ENCODE data around the gene KRT8. TPM values are rescaled to one million over a fixed set of nuclear protein-coding genes. Genes with fewer than 3 reads are reported as not detected.

KRT8 gene
- total and polyA plus RNA-seq, 5 donors, result 104 to 282 (median 249) TPM

DNA sequence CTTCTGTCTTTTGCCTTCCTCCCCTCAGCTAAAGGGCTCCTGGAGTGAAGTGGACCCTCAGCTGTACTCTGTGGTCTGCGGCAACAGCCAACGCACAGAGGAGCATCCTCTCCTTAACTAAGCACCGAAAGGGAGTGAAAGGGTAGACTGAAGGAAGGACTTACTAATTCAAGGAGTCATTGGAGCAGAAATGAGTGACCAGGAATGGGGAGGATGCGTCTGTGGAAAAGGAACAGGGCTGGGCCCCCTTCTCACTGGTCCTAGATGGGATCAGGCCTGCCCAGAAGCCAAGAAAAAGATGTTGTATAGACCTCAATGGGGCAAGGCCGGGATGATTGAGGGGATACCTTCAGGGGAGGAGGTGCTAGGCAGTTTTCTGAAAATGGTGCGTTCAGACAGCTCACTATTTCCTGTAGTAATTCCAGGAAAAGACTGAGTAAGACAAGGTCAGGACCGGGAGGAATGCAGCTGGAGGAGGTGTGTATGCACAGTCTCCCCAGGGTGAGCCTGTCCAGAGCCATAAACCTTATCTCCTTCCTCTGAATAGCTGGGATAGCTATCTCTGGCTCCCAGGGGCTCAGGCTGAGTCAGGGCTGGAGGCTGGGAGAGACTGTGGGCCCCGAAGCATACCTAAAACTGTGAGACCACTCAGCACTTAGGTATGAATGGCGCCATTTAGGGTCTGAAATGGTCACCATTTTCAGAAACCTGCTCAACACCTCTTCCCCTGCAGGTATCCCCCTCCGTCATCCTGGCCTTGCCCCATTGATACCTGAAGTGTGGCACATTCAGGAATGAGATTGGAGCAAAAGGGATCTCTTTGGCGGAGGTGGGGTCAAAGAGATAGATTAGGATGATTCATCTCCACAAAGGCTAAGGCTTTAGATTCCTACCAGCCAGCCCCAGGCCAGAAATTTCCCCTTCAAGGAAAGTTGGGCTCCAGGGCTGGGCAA, 20.2 kb upstream of the KRT8 start:
- Histone ChIP-seq H3K4me1 (ENCODE audit: control insufficient read depth, insufficient read depth, low read length) (peaks cover 14% of the 10 kb centered on the region), H3K4me3 (ENCODE audit: low read length) (no peak overlapping the region), H3K27me3 (ENCODE audit: control insufficient read depth, insufficient read depth) (no peaks in the 10 kb centered on the region), H3K9me3 (ENCODE audit: control insufficient read depth, low read length) (no peaks in the 10 kb centered on the region), H3K27ac (ENCODE audit: low read length) (no peak overlapping the region)
- WGBS, result 72% methylated on average over 11 of the region's 11 CpGs
- intact Hi-C loops (cut with DNase I), result no loop called here
- DNase-seq, result no peak
- ATAC-seq, result peak in 1 of 2 donors; percentile 60

DNA sequence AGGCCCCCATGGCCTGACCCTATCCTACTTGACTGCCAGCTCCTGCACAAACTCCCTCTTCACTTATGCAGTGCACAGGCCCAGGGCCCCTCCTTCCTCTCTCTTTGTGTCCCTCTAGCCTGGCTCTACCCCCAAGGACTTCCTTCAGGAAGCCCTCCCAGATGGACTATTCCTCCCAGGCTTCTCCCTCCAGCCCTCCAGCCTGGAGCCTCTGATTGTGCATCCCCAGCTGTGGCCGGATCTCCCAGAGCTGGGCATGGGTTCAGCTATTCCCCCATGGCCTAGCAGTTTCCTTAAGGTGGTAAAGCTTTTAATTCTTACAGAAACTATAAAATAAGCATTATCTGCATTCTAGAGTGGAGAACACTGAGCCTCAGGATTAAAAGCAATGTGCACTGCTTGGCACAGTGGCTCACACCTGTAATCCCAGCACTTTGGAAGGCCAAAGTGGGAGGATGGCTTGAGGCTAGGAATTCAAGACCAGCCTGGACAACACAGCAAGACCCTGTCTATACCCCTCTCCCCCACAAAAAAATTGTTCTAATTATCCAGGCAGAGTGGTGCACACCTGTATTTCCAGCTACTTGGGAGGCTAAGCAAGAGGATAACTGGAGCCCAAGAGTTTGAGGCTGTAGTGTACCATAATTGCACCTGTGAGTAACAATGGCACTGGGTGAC, 16.8 kb upstream of the KRT8 start:
- WGBS, result 56% methylated on average over 1 of the region's 1 CpG
- no peaks in the 10 kb centered on the region for H3K27me3 ChIP-seq (ENCODE audit: control insufficient read depth, insufficient read depth)
- H3K4me3 ChIP-seq (ENCODE audit: low read length), result no peak overlapping the region
- no peaks in the 10 kb centered on the region for H3K9me3 ChIP-seq (ENCODE audit: control insufficient read depth, low read length)
- intact Hi-C loops (cut with DNase I), result no loop called here
- H3K27ac ChIP-seq (ENCODE audit: low read length), result no peak overlapping the region
- ATAC-seq, result no peak
- no peak for DNase-seq
- H3K4me1 ChIP-seq (ENCODE audit: control insufficient read depth, insufficient read depth, low read length), result peaks cover 6% of the 10 kb centered on the region

DNA sequence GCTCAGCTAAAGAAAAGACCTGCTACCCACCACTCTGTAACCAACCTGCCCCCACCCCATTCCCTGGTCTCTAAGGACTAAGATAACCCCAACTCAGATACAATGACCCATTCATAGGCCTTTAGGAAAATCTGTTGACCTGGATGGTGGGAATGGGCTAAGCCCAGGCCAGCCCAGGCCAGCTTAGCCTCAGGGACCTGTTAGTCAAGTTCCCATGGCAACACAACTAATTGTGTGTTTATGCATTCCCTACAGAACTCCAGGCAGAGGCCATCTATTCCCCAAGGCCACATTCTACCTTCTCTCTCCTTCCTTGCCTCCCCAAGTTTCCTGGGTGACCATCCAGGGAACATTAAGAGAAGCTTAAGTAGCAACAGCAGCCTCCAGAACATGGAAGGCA, 16.1 kb upstream of the KRT8 start:
- peaks cover 6% of the 10 kb centered on the region for H3K4me1 ChIP-seq (ENCODE audit: control insufficient read depth, insufficient read depth, low read length)
- intact Hi-C loops (cut with DNase I), result no loop called here
- no peaks in the 10 kb centered on the region for H3K9me3 ChIP-seq (ENCODE audit: control insufficient read depth, low read length)
- no peak overlapping the region for H3K4me3 ChIP-seq (ENCODE audit: low read length)
- H3K27me3 ChIP-seq (ENCODE audit: control insufficient read depth, insufficient read depth), result no peaks in the 10 kb centered on the region
- no peak overlapping the region for H3K27ac ChIP-seq (ENCODE audit: low read length)
- DNase-seq (no peak), ATAC-seq (no peak)

DNA sequence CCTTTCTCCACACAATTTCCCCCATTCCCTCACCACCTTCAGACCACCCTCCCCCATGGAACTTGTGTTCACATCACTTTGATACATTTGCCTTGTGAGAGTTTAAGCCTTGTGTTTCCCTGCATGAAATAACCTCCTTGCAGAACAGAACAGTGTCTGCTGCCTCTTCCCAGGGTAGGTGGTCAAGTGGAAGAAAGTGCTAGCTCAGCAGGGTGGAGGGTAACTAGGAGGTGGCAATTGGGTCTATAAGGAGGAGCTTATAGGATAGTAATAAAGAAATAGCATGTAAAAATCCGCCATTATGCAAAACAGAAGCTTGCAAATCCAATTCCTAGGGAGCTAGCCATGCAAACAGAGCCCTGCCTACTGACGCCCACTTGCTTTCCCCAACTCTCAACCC, 13.9 kb upstream of the KRT8 start:
- DNase-seq, result no peak
- Histone ChIP-seq H3K27me3 (ENCODE audit: control insufficient read depth, insufficient read depth) (no peaks in the 10 kb centered on the region), H3K4me1 (ENCODE audit: control insufficient read depth, insufficient read depth, low read length) (no peaks in the 10 kb centered on the region), H3K27ac (ENCODE audit: low read length) (no peak overlapping the region), H3K4me3 (ENCODE audit: low read length) (no peak overlapping the region), H3K9me3 (ENCODE audit: control insufficient read depth, low read length) (no peaks in the 10 kb centered on the region)
- intact Hi-C loops (cut with DNase I), result no loop called here
- 92% methylated on average over 2 of the region's 2 CpGs for WGBS
- no peak for ATAC-seq

DNA sequence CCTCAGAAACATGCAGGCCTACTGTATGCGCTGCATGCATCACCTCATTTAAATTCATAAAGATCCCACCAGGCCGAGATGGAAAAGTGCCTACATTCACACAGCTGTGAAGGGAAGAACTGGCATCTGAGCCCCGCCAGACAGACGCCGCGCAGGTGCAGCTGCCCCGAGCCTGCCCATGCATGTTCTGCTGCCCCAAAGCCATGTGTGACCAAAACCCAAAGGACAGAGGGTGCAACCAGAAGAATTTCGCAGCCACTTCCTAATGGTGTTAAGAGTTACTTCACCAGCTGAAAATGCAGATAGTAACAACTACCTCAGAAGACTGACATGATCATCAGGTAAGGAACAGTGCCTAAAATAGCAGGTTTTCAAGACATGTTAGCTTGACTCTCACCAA, 13.5 kb upstream of the KRT8 start:
- H3K27ac ChIP-seq (ENCODE audit: low read length), result no peak overlapping the region
- intact Hi-C loops (cut with DNase I), result no loop called here
- no peak overlapping the region for H3K4me3 ChIP-seq (ENCODE audit: low read length)
- no peaks in the 10 kb centered on the region for H3K4me1 ChIP-seq (ENCODE audit: control insufficient read depth, insufficient read depth, low read length)
- ATAC-seq, result no peak
- no peaks in the 10 kb centered on the region for H3K27me3 ChIP-seq (ENCODE audit: control insufficient read depth, insufficient read depth)
- WGBS, result 91% methylated on average over 8 of the region's 8 CpGs
- DNase-seq, result no peak
- H3K9me3 ChIP-seq (ENCODE audit: control insufficient read depth, low read length), result no peaks in the 10 kb centered on the region

DNA sequence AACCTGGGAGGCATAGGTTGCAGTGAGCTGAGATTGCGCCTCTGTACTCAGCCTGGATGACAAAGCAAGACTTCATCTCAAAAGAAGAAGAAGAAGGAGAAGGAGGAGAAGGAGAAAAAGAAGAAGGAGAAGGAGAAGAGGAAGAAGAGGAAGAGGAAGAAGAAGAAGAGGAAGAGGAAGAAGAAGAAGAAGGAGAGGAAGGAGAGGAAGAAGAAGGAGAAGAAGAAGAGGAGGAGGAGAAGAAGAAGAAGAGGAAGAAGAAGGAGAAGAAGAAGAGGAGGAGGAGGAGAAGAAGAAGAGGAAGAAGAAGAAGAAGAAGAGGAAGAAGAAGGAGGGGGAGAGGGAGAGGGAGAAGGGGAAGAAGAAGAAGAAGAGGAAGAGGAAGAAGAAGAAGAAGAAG, 12.9 kb upstream of the KRT8 start:
- H3K9me3 ChIP-seq (ENCODE audit: control insufficient read depth, low read length), result no peaks in the 10 kb centered on the region
- ATAC-seq (no peak), DNase-seq (no peak)
- WGBS, result 100% methylated on average over 1 of the region's 1 CpG
- no peaks in the 10 kb centered on the region for H3K4me1 ChIP-seq (ENCODE audit: control insufficient read depth, insufficient read depth, low read length)
- no peaks in the 10 kb centered on the region for H3K27me3 ChIP-seq (ENCODE audit: control insufficient read depth, insufficient read depth)
- no peak overlapping the region for H3K27ac ChIP-seq (ENCODE audit: low read length)
- intact Hi-C loops (cut with DNase I), result no loop called here
- no peak overlapping the region for H3K4me3 ChIP-seq (ENCODE audit: low read length)

DNA sequence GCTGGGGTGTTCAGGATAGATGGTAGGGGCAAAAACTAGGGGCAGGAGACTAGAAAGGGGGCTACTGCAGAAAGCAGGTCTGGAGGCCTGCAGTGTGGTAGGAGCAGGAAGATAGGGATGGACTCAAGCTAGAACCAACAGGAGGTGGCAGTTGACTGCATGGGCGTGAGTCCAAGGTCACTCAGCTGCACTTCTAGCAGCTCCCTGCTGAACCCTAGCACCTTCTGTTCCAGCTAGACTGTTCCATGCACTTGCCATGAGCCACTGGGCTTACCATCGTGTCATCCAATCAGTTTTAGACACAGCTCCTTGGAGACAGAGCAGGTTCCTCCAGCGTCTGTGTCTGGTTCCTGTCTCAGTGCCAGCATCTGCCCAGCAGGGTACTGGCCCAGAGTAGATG, 11.3 kb upstream of the KRT8 start:
- DNase-seq, result no peak
- intact Hi-C loops (cut with DNase I), result no loop called here
- ATAC-seq, result no peak
- Histone ChIP-seq H3K27ac (ENCODE audit: low read length) (no peak overlapping the region), H3K27me3 (ENCODE audit: control insufficient read depth, insufficient read depth) (no peaks in the 10 kb centered on the region), H3K4me3 (ENCODE audit: low read length) (no peak overlapping the region), H3K4me1 (ENCODE audit: control insufficient read depth, insufficient read depth, low read length) (no peaks in the 10 kb centered on the region), H3K9me3 (ENCODE audit: control insufficient read depth, low read length) (no peaks in the 10 kb centered on the region)
- WGBS, result 74% methylated on average over 3 of the region's 3 CpGs

DNA sequence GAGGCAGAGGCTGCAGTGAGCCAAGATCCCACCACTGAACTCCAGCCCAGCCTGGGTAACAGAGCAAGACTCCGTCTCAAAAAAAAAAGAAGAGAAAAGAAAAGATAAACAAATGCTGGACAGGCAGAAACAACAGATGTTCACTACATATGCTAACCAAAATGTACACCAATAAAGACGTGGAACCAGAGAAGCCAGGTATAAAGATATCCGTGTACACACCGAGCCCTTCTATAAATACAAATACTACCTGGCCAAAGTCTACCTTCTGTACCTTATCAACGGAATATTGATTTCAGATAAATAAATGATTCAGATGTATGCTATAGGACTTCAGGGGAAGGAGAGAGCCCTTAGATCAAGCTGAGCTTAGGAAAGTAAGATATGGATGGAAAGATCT, 10.8 kb upstream of the KRT8 start:
- Histone ChIP-seq H3K9me3 (ENCODE audit: control insufficient read depth, low read length) (no peaks in the 10 kb centered on the region), H3K4me3 (ENCODE audit: low read length) (no peak overlapping the region), H3K27ac (ENCODE audit: low read length) (no peak overlapping the region), H3K27me3 (ENCODE audit: control insufficient read depth, insufficient read depth) (no peaks in the 10 kb centered on the region), H3K4me1 (ENCODE audit: control insufficient read depth, insufficient read depth, low read length) (no peaks in the 10 kb centered on the region)
- WGBS, result 87% methylated on average over 5 of the region's 5 CpGs
- intact Hi-C loops (cut with DNase I), result no loop called here
- ATAC-seq, result no peak
- DNase-seq, result no peak

DNA sequence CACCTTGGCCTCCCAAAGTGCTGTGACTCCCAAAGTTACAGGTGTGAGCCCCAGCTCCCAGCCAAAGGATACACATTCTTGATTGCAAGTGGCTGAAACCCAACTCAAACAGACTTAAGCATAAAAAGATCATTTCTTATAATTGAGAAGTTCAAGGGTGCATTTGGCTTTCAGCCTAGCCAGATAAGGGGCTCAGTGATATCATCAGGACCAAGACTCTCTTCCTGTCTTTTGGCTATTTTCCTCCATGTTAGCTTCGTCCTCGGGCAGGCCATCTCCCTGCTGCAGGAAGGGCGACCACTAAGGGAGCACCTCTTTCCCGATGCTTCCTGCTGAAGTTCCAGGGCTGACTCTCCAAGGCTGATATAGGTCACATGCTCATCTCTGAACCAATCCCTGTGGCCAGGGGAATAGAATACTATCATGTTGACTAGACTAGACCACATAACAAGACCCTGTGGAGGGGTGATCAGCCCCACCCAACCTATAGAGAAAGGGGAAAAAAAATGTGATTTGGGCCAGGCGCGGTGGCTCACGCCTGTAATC, 9.8 kb upstream of the KRT8 start:
- ATAC-seq, result peak in 1 of 2 donors; percentile 66
- Histone ChIP-seq H3K4me3 (ENCODE audit: low read length) (no peak overlapping the region), H3K27ac (ENCODE audit: low read length) (no peak overlapping the region), H3K9me3 (ENCODE audit: control insufficient read depth, low read length) (no peaks in the 10 kb centered on the region), H3K27me3 (ENCODE audit: control insufficient read depth, insufficient read depth) (no peaks in the 10 kb centered on the region), H3K4me1 (ENCODE audit: control insufficient read depth, insufficient read depth, low read length) (no peaks in the 10 kb centered on the region)
- DNase-seq, result no peak
- intact Hi-C loops (cut with DNase I), result no loop called here
- 68% methylated on average over 7 of the region's 7 CpGs for WGBS

DNA sequence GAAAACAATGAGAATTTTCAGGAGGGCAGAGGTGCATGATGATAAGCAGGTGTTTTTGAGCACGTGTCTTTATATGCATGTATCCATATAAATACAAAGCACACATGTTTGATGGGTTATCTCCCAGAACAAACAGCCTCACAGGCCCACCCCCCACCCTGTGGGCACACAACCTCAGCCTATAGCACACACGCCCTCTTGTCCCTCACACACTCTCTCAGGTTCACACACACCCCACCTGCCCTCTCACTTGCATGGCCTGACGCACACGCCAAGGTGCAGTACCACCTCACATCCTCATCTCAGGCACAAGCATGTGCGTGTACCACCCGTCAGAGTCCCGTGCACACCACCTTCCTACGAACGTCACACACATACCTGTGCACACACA, 8.6 kb upstream of the KRT8 start:
- 94% methylated on average over 9 of the region's 9 CpGs for WGBS
- no peaks in the 10 kb centered on the region for H3K4me1 ChIP-seq (ENCODE audit: control insufficient read depth, insufficient read depth, low read length)
- no peaks in the 10 kb centered on the region for H3K9me3 ChIP-seq (ENCODE audit: control insufficient read depth, low read length)
- intact Hi-C loops (cut with DNase I), result no loop called here
- peak in 1 of 2 donors; percentile 18 for ATAC-seq
- H3K27me3 ChIP-seq (ENCODE audit: control insufficient read depth, insufficient read depth), result no peaks in the 10 kb centered on the region
- H3K27ac ChIP-seq (ENCODE audit: low read length), result no peak overlapping the region
- DNase-seq, result no peak
- H3K4me3 ChIP-seq (ENCODE audit: low read length), result no peak overlapping the region

DNA sequence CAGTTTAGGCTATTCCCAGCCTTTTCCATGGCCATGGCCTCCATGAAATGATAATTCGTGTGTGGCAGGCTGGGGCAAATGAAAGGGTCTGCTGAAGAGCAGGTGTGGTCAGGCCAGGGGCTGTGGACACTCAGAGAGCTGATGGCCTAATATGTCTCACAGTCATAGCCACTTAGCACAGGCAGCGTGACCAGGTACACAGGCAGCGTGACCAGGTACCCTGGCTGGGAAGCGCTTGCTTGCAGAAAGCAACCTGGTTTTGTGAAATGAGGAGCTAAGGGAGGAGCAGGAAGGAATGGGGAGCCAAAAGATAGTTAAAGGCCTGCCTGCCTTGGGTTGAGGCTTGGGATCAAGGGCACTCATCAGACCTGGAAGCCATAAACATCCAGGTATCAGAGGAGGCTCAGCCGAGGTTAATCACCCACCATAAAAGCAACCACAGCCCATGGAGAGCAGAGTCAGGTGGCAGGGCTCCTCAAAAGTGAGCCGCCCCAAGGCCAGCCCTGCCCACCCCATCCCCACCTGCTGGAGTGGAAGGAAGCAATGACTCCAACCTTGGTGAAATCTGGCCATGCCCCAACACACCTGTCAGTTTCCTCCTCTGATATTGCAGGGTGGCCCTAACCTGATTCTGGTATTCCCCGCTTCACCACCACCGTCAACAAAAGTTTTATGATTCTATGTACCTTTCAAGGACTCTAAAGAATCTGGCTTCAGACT, 8.0 kb upstream of the KRT8 start:
- ATAC-seq, result peak in 1 of 2 donors; percentile 18
- intact Hi-C loops (cut with DNase I), result no loop called here
- 95% methylated on average over 8 of the region's 8 CpGs for WGBS

More for the DNA sequence above, 8.0 kb upstream of the KRT8 start:
- H3K4me1 ChIP-seq (ENCODE audit: control insufficient read depth, insufficient read depth, low read length), result no peaks in the 10 kb centered on the region
- no peak overlapping the region for H3K4me3 ChIP-seq (ENCODE audit: low read length)
- DNase-seq, result no peak
- H3K9me3 ChIP-seq (ENCODE audit: control insufficient read depth, low read length), result no peaks in the 10 kb centered on the region
- no peak overlapping the region for H3K27ac ChIP-seq (ENCODE audit: low read length)
- no peaks in the 10 kb centered on the region for H3K27me3 ChIP-seq (ENCODE audit: control insufficient read depth, insufficient read depth)
